ENCODE results near the gene NEURL1B.
"Not testable (repeated sequence)": the region's sequence is repeated elsewhere in the genome, so short reads cannot be mapped to it uniquely, and the experiment has no call there.

The NEURL1B gene

DNA sequence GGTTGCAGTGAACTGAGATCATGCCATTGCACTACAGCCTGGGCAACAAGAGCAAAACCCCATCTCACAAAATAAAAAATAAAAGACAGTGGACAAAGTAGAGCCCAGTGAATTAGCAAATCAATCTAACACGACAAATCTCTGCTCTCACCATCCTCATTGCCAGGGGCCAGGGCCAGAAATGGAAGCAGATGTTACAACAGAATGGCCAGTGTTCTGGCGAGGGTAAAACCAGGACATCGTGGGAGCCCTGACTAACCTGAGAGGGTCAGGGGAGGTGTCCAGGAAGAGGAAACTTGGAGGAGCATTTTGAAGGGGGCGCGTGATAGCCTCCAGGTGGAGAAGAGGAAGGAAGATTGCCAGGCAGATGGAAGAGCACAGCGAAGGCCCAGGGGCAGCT lies 58.4 kb downstream of the NEURL1B start:
- DNase-seq: no peak

DNA sequence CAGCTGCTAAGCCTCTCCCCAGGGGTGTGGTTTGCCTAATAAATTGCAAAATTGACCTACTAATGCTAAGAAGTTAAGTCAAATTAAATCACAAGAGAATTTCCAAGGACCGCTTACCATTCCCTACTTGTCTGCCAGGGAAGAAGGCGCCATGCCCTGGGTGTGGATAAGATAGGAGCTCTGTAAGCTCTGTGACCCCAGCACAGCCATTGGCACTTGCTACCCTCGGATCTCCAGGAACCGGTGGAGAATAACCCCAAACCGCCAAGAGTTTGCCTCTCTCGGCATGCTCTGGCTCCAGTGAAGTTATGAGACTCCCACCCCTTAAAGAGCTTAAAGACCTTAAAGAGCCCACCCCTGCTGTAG lies 58.9 kb downstream of the NEURL1B start:
- DNase-seq: no peak

DNA sequence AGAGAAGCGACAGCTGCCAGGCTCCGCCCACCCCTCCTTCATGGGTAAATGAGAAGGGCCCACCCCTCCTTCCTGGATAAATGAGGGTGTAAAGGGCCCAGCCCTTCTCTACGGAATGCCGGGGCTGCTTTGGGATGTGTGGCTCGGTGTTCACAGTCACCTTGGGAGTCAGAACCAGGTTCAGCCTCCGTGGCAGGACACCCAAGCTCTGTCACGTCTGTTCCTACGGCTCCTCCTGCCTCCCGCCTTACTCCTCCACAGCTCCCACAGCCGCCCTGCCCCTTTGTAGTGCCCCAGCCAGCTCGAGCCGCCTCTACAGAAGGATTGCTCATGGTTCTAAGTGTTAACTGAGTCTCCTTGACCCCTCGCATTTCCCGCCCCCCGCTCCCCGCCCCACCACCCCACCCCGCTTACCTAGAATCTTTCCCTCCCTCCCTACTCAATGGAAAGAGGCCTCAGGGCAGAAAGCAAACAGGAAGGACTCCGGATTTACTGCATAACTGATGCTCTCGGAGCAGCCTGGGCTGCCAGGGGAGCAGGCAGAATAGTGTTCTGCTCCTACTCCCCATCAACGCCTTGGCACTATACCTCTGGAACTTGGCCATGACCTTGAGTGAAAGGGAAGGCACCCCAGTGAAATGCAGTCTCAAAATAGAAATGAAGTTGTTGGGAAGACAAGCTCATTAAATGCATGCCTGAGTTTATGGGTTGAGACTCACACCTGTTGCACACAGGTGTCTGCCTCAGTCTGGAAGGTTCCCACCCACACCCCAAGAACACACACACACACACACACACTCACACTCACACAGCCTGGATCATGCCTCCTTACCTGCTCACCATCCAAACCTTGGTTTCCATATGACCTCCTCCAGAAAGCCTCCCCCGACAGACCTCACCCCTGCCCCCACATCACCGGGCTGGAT lies 59.6 kb downstream of the NEURL1B start:
- DNase-seq: no peak

DNA sequence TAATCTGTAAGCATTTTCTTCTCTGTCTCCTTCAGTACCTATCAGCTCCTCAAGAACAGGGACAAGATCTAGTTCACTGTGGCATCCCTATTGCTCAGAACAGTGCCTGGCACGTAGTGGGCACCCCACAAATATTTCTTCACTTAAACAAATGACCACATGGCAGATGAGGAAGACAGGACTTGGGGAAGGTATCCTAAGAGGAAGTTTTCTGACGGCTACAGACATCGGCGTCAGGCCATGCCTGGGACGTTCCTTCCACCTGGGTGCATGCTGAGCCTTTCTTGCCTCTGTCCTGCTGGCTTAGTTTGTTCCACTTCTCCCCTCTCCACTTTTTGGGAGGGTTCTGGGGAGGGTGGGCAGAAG lies 60.2 kb downstream of the NEURL1B start:
- DNase-seq: no peak

DNA sequence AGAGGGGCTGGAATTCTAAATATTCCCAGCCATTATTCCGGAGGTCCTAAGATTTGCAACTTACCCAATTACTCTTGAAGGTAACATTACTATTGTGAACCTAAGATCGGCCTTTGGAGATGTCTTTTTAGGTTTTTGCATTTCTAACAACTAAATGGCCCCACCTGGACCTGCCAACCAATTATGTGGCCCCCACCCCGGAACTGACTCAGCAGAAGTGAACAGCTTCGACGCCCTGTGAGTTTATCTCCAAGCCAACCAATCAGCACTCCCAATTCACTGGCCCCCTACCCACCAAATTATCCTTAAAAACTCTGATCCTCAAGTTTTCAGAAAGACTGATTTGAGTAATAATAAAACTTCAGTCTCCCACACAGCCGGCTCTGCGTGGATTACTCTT lies 62.9 kb downstream of the NEURL1B start:
- no peak for DNase-seq

DNA sequence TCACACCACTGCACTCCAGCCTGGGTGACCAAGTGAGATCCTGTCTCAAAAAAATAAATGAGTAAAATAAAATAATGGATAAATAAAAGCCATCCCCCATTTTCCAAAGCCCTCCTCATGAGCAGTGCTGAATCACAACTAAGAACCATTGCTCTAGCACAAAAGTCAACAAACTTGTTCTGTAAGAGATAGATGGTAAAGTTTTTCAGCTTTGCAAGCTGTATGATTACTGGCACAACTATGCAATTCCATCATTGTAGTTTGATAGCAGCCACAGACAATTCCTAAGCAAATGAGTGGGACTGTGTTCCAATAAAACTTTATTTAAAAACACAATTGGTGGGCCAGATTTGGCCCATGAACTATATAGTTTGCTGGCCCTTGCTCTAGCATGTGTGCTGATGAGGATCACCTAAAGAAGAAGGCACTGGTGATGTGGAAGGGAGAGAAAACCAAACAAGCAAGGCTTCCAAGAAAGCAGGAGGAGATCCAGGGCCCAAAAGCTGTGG lies 64.6 kb downstream of the NEURL1B start:
- DNase-seq: no peak

DNA sequence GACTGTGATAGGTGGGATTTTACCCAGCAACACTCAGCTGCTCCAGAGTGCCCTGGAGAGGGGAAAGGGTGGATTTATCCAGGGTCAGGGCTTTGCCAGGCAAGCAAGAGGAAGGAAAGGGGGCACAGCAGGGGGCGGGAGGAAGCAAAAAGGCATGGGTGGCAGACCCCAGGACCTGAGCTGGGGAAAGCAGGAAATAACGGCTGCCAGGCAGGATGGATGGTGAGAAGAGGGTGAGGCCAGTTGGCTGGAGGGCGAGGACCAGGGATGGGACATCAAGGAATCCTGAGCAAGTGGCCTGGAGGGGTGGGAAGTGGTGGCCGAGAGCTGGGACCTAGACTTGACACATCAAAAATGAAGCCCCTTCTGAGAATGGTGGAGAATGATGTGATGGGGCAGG lies 65.7 kb downstream of the NEURL1B start:
- DNase-seq: no peak

DNA sequence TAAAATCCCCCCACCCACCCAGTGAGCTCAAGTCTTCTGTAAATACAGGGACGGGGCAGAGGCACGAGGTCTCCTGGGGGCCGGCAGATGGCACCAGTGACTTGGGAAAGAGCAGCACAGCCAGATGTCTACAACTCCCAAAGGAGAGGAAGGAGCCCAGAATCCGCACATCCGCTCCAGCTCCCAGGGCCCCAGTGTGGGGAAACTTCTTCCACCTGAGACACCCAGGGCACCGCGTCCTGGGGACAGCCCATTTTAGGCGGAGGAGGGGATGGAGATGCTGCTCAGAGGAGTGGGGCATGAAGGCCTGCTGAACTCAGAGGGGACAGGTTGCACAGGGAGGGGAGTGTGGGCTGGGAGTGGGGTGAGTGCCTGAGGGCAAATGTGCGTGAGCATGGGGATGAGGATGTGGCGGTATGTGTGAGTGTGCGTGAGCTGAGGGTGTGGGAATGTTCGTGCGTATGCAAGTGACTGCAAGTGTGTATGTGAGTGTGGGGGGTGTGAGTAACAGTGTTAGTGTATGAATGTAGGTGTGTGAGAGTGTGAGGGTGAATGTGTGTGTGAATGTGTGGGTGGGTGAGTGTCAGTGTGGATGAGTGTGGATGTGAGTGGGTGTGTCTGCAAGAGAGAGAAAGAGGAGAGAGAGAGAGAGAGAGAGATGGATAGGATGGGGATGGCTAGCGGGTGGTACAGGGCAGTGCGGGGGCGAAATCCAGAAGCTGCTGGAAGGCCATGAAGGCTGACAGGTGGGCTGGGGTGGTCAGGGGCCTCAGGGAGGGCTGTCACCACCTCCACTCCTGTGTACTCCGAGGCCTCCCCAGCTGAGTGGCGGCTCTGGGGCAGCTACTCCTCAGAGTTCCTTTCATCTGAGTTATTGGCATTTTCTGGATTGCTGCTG lies 66.5 kb downstream of the NEURL1B start:
- DNase-seq: peak; percentile 43

DNA sequence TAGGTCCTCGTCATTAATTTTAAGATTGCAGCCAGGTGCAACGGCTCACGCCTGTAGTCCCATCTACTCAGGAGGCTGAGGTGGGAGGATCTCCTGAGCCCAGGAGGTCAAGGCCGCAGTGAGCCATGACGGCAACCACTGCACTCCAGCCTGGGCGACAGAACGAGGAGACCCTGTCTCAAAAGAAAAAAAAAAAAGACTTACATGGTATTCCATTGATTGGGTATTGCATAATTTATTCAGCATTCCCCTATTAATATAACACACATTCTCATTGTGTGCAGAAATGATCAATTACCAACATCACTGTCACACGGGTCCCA lies 67.1 kb downstream of the NEURL1B start:
- no peak for DNase-seq

DNA sequence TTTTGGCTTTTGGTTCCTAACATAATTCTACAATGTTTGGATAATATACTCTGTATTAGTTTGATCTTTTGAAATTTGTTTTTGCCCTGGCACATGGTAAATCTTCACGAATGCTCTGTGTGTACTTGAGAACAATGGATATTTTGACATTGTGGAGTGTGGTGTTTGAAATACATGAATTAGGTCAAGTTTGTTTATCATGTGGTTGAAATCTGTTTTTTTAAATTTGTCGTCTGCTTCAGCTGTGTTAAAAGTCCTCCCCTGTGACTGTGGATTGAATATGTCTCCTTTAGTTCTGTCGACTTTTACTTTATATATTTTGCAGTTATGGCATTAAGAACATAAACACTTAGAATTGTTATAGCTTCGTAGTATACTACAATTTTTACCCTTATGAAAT lies 69.6 kb downstream of the NEURL1B start:
- DNase-seq: no peak

DNA sequence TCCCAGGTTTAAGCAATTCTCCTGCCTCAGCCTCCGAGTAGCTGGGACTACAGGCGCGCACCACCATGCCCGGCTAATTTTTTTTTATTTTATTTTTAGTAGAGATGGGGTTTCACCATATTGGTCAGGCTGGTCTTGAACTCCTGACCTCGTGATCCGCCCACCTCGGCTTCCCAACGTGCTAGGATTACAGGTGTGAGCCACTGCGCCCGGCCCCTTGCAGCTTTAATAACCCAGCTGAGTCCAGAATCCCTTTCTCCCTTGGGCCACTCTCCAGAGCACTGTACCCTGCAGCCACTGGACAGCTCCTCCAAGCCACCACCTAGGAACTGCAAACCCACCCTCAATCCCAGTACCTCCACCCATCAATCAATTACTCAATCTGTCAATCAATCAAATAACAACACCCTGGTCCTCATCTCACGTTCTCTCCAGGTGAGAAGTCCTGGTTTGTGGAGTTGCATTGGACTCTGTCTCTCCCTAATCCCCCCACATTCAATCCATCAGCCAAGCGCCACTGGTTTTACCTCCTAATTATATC lies 70.3 kb downstream of the NEURL1B start:
- not testable (repeated sequence) for DNase-seq

DNA sequence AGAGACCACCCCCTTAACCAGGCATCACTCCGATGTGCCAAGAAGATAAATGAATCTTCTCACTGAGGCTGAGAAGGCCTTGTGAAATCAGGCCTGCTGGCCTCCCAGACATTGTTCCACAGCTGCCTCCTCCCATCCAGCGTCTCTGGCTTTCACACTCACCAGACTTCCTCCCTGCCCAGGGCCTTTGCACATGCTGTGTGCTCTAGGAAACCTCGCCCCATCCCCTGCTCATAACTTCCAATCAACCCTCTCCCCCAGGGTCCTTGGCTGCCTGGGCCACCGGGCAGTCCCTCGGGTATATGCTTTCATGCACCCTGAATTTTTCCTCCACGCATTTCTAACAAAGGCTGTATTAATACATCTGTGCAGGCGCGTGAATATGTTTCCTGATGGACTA lies 71.5 kb downstream of the NEURL1B start:
- no peak for DNase-seq

DNA sequence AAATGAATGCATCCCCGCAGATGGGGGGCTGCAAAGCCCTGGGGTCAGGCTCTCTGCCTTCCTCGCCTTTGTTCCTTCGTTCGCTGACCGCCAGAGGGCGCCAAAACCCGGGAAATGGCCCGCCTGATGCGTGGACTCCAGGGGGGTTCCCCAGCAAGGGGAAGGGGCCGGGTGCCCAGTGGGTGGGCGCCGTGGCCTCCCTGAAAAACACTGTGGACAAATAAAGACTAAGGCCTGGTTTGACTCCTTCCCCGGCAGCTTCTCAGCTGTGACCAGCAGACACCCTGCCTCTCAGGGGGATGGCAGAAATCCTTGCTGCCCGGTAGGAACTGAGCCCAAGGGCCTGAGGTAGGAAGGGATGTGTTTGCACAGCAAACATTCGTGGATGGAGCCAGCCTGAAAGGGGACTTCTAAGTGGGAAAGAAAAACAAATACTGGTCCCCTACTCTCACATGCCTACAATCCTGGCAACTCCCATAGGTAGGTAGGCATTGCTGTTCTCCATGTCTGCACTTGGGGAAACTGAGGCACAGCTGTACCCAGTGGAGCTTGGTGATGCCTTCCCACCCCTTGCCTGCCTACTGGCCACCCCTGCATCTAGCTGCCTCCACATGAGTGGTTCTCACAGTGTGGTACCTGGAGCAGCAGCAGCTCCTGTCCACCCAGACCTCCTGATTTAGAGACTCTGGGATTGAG lies 72.2 kb downstream of the NEURL1B start:
- DNase-seq: no peak

DNA sequence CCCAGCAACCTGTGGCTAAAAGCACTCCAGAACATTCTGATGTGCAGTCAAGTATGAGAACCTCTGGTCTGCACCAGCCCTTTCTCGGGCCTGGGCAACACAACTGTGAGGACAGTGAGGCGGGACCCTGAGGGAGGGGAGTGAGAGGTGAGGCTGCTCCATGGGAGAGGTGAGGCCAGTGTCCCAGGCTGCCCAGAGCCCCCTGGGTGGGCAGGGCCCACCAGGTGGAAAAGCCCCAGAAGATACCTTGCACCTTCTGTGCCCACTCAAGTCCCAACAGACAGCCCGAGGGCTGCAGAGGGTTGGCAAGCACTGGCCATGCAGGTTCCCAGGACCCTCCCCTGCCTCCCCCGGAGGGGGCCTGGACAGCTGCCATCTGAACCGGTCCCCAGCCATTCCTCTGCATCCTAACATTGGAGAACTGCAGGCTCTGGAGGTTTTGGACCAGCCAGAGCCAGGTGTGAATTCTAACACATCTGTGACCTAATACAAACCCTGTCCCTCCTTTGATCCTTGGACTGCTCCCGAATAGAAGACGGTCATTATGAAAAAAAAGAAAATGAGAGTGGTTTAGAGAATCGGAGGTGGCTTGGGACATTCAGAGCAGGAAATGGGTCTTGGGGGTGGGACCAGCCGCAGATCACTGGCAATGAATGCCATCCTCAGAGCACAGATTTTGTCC lies 72.9 kb downstream of the NEURL1B start:
- DNase-seq: no peak

DNA sequence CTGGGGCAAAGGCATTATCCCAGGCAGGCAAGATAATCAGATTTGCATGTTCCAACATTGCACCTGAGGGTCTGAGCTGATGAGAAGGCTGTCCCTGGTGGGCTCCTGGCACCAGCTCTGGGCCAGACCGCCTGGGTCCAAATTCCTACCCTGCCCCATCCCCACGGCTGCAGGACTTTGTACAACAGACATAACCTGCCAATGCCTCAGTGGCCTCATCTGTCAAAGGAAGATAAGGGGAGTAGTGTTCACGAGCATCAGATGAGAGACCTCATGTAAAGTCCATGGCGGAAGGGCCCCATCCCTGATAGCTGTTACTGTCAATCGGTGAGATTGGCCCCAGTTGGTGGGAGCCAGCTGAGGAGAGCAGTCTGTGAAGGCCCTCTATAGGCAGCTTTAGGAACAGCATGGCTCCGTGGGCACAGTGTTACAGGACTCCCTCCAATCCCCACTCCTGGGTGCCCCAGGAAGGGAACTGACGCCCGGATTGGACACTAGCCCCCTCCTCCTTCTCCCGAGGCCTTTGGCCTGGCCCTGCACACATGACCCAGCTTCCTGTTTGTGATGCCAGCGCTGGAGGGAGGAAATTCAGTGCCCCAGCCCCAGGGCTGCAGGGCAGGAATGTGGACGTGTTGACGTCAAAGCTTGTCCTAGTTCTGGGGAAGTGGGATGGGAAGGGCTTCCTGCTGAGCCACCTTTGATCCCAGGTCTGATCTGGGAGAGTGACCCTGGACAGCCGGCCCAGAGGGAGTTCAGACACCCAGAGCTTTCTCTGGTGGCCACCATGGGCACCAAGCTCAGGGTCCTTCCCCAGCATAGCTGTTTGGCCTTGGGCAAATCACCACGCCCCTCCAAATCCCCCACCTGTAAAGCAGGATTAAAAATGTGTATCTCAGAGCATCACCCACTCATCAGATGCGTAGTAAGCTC lies 73.7 kb downstream of the NEURL1B start:
- peak; percentile 75 for DNase-seq

DNA sequence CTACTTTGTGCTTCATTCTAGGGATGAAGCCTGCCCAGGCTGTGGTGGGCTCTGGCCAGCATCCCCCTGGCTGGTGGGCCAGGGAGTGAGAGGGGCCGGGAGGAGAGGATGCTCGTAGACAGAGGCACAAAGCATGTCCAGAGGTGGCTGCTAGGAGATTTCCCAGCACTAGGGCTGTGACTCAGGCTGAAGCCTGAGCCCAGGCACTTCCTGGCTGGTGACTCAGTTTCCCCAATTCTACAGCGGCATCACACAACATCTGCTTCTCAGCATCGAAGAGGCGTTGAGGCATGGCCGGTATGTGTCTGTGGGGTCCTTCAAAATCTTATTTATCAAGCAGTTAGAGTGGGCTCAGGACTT lies 74.3 kb downstream of the NEURL1B start:
- no peak for DNase-seq

DNA sequence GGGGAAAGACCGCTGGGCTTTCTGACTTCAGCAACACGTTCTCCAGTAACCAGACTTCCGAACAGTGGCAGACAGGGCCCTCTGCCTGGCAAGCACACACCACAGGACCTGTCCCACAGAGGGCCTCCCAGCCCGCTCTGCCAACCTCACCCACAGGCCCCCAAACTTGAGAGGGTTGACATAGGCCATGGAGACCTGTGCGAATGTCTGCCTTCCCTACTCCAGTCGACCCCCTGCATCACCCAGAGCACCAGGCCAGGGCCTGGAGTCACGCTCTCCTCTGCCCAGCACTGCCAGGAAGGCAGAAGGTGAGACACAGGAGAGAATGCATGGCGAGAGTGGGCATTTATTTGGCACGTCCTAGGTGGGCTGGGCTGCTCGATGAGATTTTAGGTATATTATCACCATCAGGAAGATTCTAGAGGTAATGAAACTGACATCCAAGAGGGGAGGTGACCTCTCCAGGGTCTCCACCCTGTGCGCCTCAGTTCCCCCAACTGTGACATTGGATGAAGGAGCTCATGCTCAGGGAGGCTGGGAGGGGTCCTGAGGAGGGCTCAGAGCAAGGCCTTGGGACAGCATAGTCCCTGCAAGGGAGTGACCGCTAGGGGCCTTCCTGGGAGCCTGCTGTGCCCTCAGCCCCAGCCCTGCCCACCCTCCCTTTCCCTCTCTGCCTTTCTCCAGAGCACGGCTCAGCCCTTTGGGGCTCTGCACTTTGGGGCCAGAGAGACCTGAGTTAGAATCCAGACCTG lies 75.0 kb downstream of the NEURL1B start:
- DNase-seq: no peak

DNA sequence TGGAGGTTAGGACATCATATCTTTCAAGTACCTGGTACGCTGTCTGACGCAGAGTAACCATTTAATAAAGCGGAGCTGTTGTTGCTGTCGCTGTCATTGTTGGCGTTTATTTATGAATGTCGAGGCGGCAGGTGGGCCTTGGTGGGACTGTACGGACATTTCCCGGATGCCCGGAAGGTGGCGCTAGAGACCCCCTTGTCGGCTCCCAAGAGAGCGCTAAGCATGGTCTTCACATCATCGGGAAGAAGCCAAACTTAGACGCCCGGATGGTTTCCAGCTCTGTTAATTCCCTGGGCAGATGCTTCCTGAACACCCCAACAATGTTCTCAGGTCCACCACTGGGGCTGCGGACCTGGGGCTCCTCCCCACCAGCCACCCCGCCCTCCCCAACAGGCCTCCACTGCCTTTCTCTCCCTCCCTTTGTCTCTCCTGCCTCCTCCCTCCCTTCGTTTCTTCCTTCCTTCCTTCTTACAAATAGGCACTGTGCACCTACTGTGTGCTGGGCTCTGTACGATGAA lies 75.8 kb downstream of the NEURL1B start:
- peak; percentile 75 for DNase-seq

DNA sequence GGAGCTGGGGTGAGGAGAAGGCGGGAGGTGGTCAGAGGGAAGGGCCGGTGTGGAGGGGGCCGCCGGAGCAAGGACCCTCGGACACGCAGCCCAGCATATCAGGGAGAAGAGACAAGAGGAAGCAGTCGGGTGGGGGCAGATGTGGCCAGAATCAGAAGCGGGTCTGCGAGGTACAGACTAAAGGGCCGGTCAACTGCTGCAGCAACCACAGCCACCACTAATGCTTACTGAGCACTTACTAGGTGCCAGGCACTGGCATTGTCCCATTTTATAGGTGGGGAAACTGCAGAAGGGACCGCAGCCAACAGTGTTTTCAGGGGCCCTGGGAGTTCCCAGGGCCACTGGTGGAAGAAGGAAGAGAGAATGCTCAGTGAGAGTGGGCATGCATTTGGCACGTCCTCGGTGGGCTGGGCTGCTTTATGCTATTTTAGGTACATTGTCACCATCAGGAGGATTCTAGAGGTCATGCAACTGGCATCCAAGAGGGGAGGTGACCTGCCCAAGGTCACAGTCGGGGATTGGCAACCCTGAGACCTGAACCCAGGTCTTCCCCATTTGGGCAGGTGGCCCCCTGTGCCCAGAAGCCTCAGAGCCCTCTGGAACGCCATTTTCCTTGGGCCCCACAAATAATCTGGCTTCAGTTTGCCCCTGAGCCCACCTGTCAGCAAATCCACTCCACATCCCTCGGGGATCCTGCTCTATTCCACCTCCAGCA lies 76.6 kb downstream of the NEURL1B start:
- DNase-seq: no peak
